PFSK-1 (cell line): ENCODE measurements around the gene ALG9.

Experiments used
- POLR2AphosphoS5 ChIP-seq: IDR thresholded peaks from 2 replicates; pipeline ENCODE4 v1.6.1; 2012; ENCODE audit warnings: low read depth, mild to moderate bottlenecking, control low read depth, low read length, moderate library complexity
- REST ChIP-seq, 2 experiments: IDR thresholded peaks; 2 replicates each; pipeline versions ENCODE4 v1.6.1 to v1.8.0; 2011 to 2012; ENCODE audit warnings: low read depth in 2 of 2, low read length in 2 of 2, control low read depth in 1 of 2, inconsistent platforms in 1 of 2, mild to moderate bottlenecking in 1 of 2, moderate library complexity in 1 of 2; ENCODE audit not compliant: insufficient read depth in 1 of 2
- TAF1 ChIP-seq: IDR thresholded peaks from 2 replicates; pipeline ENCODE4 v1.6.1; 2012; ENCODE audit warnings: low read length, control low read depth, borderline replicate concordance; ENCODE audit not compliant: insufficient read depth

- TF ChIP-seq TAF1: no peak
- no peak for TF ChIP-seq POLR2AphosphoS5
- no peak for TF ChIP-seq REST (IDR thresholded peaks at IDR 0.05; ENCODE audit: insufficient read depth in 1 of 2, low read depth in 2 of 2, low read length in 2 of 2)
These were observed 106.8 kb downstream of the ALG9 start for GRCh38 chr11:111764621-111765020.
